WTC11 (cell line): Measurements from ENCODE around the gene CATSPERE.

ENCODE experiments used
- ATF2 ChIP-seq: sonication (generic); formaldehyde crosslinking; IDR thresholded peaks from 2 replicates; pipeline ENCODE4 v1.8.1; 2022; ENCODE audit warnings: low read depth, missing genetic modification reagents, borderline replicate concordance
- CTCF ChIP-seq: fragments of 200-600 bp; IDR thresholded peaks from 2 replicates; pipeline ENCODE4 v1.8.0; 2022; ENCODE audit warnings: antibody characterized with exemption
- JUN ChIP-seq: sonication (generic); formaldehyde crosslinking; IDR thresholded peaks from 2 replicates; pipeline ENCODE4 v1.8.0; 2023; ENCODE audit warnings: mild to moderate bottlenecking, missing genetic modification reagents
- NFYB ChIP-seq: sonication (generic); formaldehyde crosslinking; conservative IDR thresholded peaks from 2 replicates; pipeline ENCODE4 v1.8.0; 2022; ENCODE audit warnings: low read depth, missing genetic modification reagents
- NR2C2 ChIP-seq: sonication (generic); formaldehyde crosslinking; IDR thresholded peaks from 2 replicates; pipeline ENCODE4 v1.8.0; 2022; ENCODE audit warnings: mild to moderate bottlenecking, missing genetic modification reagents
- TEAD4 ChIP-seq: sonication (generic); formaldehyde crosslinking; IDR thresholded peaks from 2 replicates; pipeline ENCODE4 v1.8.0; 2022; ENCODE audit warnings: mild to moderate bottlenecking, missing genetic modification reagents
- TF ChIP-seq, protein P1 (sequence below): sonication (generic); formaldehyde crosslinking; IDR thresholded peaks from 2 replicates; pipeline ENCODE4 v1.8.1; 2022; ENCODE audit warnings: low read depth, mild to moderate bottlenecking, moderate library complexity, missing genetic modification reagents, borderline replicate concordance
- TF ChIP-seq, protein P2 (sequence below): sonication (generic); formaldehyde crosslinking; IDR thresholded peaks from 2 replicates; pipeline ENCODE4 v1.8.1; 2023; ENCODE audit warnings: mild to moderate bottlenecking, missing genetic modification reagents, moderate library complexity

DNA sequence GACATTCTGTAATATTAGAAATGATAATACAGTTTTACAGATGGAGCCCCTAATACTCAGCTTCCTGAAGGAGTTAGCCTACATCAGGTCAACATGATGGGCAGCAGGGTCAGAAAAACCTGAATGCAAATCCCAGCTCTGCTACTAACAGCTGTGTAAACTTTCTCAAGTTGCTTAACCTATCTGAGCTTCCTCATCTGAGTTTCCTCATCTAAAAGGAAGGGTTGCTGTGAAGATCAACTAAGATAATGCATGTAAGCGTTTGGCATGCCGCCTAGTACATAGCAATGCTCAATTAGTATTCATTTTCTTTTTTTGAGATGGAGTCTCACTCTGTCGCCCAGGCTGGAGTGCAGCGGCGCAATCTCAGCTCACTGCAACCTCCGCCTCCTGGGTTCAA is 173.5 kb downstream of the CATSPERE start:
- TF ChIP-seq TEAD4 (CRISPR knock-in tag) (no peak), NR2C2 (no peak), CTCF (no peak), NFYB (no peak), JUN (no peak), ATF2 (CRISPR knock-in tag) (no peak)
- TF ChIP-seq, protein P1, sequence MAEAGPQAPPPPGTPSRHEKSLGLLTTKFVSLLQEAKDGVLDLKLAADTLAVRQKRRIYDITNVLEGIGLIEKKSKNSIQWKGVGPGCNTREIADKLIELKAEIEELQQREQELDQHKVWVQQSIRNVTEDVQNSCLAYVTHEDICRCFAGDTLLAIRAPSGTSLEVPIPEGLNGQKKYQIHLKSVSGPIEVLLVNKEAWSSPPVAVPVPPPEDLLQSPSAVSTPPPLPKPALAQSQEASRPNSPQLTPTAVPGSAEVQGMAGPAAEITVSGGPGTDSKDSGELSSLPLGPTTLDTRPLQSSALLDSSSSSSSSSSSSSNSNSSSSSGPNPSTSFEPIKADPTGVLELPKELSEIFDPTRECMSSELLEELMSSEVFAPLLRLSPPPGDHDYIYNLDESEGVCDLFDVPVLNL: no peak
- TF ChIP-seq, protein P2, sequence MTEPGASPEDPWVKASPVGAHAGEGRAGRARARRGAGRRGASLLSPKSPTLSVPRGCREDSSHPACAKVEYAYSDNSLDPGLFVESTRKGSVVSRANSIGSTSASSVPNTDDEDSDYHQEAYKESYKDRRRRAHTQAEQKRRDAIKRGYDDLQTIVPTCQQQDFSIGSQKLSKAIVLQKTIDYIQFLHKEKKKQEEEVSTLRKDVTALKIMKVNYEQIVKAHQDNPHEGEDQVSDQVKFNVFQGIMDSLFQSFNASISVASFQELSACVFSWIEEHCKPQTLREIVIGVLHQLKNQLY (CRISPR knock-in tag): no peak
